ENCODE data around the gene NME3. TPM values are rescaled to one million over a fixed set of nuclear protein-coding genes. Genes with fewer than 3 reads are reported as not detected.
A peak's percentile ranks its signal among the peaks of the same experiment; 100 is the strongest.

The NME3 gene
- total and polyA plus RNA-seq, 2 of the 13 experiments (the other 11 are each of a cell fraction or from before 2014, with no cell fraction given), result 10.4 to 15.9 TPM

GRCh38 chr16:1786242-1787055 lies 15.1 kb upstream of the NME3 start:
- no peak overlapping the region for H3K4me2 ChIP-seq (ENCODE audit: low read depth, low read length)
- no TSS peak for BruUV-seq (replicated peaks)
- peaks cover 4 to 7% of the 10 kb centered on the region in 2 experiments; a peak in 3 of 5 replicates for H3K36me3 ChIP-seq (replicated peaks in 1 of 2; ENCODE audit: control insufficient read depth in 1 of 2, insufficient read depth in 2 of 2, low read length in 2 of 2)
- no peak for FAIRE-seq
- H3K27ac ChIP-seq (ENCODE audit: extremely low read length, insufficient read depth, low read length), result no peak overlapping the region
- ATAC-seq, result no peak
- ChIA-PET POLR2A (no interaction called here), CTCF (ENCODE audit: low intra/inter-chr PET ratio, low total read pairs) (no interaction called here)
- peaks cover 4% of the 10 kb centered on the region; the same call in 1 of the 2 replicates for H4K20me1 ChIP-seq (ENCODE audit: insufficient read depth, low read length)
- 0 out of 2 replicates have a peak, but pooled peaks have one; percentile 31 for TF ChIP-seq RBFOX2 (IDR thresholded peaks at IDR 0.05; ENCODE audit: low read depth, low read length)
- TF ChIP-seq ZNF512B (CRISPR knock-in tag; IDR thresholded peaks at IDR 0.05; ENCODE audit: borderline replicate concordance), result no peak
- TF ChIP-seq GABPB1 (CRISPR knock-in tag; IDR thresholded peaks at IDR 0.05), result peak; percentile 5; the same call in 1 of the 2 replicates
- TF ChIP-seq ZSCAN22 (CRISPR knock-in tag; IDR thresholded peaks at IDR 0.05), result no peak
- no peak for TF ChIP-seq CHCHD3 (CRISPR knock-in tag; IDR thresholded peaks at IDR 0.05)
- no peak for TF ChIP-seq PLRG1 (conservative IDR thresholded peaks at IDR 0.05)
- TF ChIP-seq PHB2 (IDR thresholded peaks at IDR 0.05; ENCODE audit: partially characterized antibody), result no peak
- H3K4me1 ChIP-seq (ENCODE audit: insufficient read depth, low read length), result peaks cover 10% of the 10 kb centered on the region
- no peak overlapping the region for H3K4me3 ChIP-seq (replicated peaks in 1 of 3; ENCODE audit: insufficient read depth in 1 of 3, low read depth in 2 of 3, low read length in 3 of 3)
- 98% methylated on average over 11 of the region's 51 CpGs for WGBS (ENCODE audit: low lambda C conversion rate)
- H3K27me3 ChIP-seq (ENCODE audit: control insufficient read depth in 1 of 2, insufficient read depth in 2 of 2, low read length in 2 of 2), result peaks cover 0 to 2% of the 10 kb centered on the region in 2 experiments; a peak in 1 of 5 replicates
- no peaks in the 10 kb centered on the region for H3K9me3 ChIP-seq (ENCODE audit: low read length)
- in situ Hi-C loops (cut with HindIII; ENCODE audit: extremely low pct_ligation_motif_present, low pct_unique_long_range_greater_than_20kb) (no loop called here), intact Hi-C loops (cut with micrococcal nuclease; ENCODE audit: unreplicated experiment) (no loop called here)
- H3K9ac ChIP-seq (ENCODE audit: insufficient read depth, low read depth, low read length), result no peak overlapping the region
- DNase-seq (ENCODE audit: low spot score), result no peak
- H2AFZ ChIP-seq (ENCODE audit: low read length), result no peak overlapping the region
- H3K79me2 ChIP-seq (ENCODE audit: insufficient read depth, low read length), result peaks cover 26% of the 10 kb centered on the region

All from HepG2 (cell line).